Stimulated activated naive B cell treated with anti-CD40 and anti-IgM and Interleukin-4, amounts not matched to agents 10 μg/mL and 1 μg/mL and 100 μg/mL, for 72 hours (primary cell): ENCODE measurements around the gene SPATA16.
"Not testable (repeated sequence)": the region's sequence is repeated elsewhere in the genome, so short reads cannot be mapped to it uniquely, and the experiment has no call there.

Experiments
- ATAC-seq, 2 donors: fragments of 150-1000 bp; cut with Tn5 transposase; replicated peaks; 2 replicates each; pipeline ENCODE4 v1.10.0; 2021; ENCODE audit warnings: moderate library complexity in 1 of 2
- DNase-seq: peaks from one replicate; pipeline ENCODE4 v3.0.0; 2021
- H3K27ac Mint-ChIP-seq: one replicate; pipeline ENCODE4 v1.8.0; 2022; ENCODE audit warnings: mild to moderate bottlenecking, mixed read lengths
- H3K27me3 Mint-ChIP-seq, 2 donors: one replicate each; pipeline ENCODE4 v1.8.0; 2022; ENCODE audit warnings: mixed read lengths in 2 of 2
- H3K36me3 Mint-ChIP-seq, 2 donors: one replicate each; pipeline ENCODE4 v1.8.0; 2022; ENCODE audit warnings: mixed read lengths in 2 of 2, mild to moderate bottlenecking in 1 of 2
- H3K4me1 Mint-ChIP-seq, 2 donors: one replicate each; pipeline ENCODE4 v1.8.0; 2022; ENCODE audit warnings: mixed read lengths in 2 of 2, mild to moderate bottlenecking in 1 of 2
- H3K4me3 Mint-ChIP-seq, 2 donors: one replicate each; pipeline ENCODE4 v1.8.0; 2022; ENCODE audit warnings: mild to moderate bottlenecking in 2 of 2, mixed read lengths in 2 of 2, moderate library complexity in 1 of 2
- H3K9me3 Mint-ChIP-seq, 2 donors: one replicate each; pipeline ENCODE4 v1.8.0; 2022; ENCODE audit warnings: mixed read lengths in 2 of 2, mild to moderate bottlenecking in 1 of 2

SPATA16 gene

DNA sequence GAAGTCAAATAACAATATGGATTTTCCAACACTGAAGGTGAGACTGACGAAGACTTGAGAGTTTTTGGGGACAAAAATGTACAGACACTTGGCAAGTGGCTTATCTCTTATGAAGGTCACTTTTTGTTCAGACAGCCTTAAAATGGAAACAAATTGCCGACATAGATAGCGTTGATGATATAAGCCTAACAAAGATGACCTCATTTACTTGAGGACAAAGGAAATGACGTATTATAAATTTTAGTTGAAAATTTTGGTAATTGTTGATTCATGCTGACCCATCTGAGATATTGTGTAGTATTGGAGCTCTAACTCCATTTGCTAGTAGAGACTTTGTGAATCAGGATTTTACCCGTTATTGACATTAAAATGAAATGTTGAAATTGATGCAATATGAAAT is 168.3 kb downstream of the SPATA16 start:
- H3K4me1 Mint-ChIP-seq: no peaks in the 10 kb centered on the region
- H3K27ac Mint-ChIP-seq: no peak overlapping the region
- H3K27me3 Mint-ChIP-seq: no peaks in the 10 kb centered on the region
- no peak for ATAC-seq
- no peak for DNase-seq
- H3K4me3 Mint-ChIP-seq: no peak overlapping the region
- H3K9me3 Mint-ChIP-seq: peaks cover 0 to 4% of the 10 kb centered on the region in 2 donors
- H3K36me3 Mint-ChIP-seq: no peaks in the 10 kb centered on the region

DNA sequence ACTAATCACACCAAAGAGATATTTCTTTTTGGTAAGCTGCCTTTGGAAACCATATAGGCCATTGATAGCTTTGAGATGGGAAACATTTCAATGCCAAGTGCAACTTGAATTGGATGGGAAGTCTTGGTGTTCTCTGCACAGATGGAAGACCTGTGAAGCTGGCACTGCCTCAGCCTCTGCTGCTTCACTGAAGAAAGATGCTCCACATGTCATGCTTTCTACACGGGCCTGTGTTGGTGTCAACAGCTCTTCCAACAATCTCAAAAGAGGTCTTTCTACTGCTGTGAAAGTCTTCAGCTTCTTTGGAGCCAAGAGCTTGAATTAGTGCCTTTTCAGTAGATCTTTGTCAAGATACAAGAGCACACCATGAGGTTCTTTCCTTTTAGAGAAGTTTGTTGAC is 169.0 kb downstream of the SPATA16 start:
- DNase-seq (no peak), ATAC-seq (no peak)
- Mint-ChIP-seq H3K36me3 (no peaks in the 10 kb centered on the region), H3K27ac (no peak overlapping the region), H3K9me3 (peaks cover 0 to 4% of the 10 kb centered on the region in 2 donors), H3K27me3 (no peaks in the 10 kb centered on the region), H3K4me1 (no peaks in the 10 kb centered on the region), H3K4me3 (no peak overlapping the region)

DNA sequence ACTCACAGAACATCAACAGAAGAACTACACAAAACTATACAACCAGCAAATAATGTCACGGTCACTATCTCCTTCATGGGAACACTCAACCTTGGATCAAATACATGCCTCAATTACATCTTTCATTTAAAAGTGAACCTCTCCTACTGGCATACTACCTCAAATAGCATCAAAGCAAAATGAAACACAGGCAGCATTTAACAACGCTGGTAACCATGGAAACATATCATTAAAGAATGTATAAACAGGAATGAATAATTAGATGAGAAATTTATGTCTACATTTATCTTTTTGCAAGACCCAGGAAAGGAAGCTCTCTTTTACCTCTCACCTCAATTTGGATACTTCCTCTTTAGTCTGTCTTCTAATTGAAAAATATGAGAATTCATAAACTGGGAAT is 172.4 kb downstream of the SPATA16 start:
- ATAC-seq (no peak), DNase-seq (no peak)
- H3K36me3 Mint-ChIP-seq: no peaks in the 10 kb centered on the region
- no peaks in the 10 kb centered on the region for H3K9me3 Mint-ChIP-seq
- H3K4me3 Mint-ChIP-seq: no peak overlapping the region
- no peak overlapping the region for H3K27ac Mint-ChIP-seq
- H3K27me3 Mint-ChIP-seq: no peaks in the 10 kb centered on the region
- H3K4me1 Mint-ChIP-seq: no peaks in the 10 kb centered on the region

DNA sequence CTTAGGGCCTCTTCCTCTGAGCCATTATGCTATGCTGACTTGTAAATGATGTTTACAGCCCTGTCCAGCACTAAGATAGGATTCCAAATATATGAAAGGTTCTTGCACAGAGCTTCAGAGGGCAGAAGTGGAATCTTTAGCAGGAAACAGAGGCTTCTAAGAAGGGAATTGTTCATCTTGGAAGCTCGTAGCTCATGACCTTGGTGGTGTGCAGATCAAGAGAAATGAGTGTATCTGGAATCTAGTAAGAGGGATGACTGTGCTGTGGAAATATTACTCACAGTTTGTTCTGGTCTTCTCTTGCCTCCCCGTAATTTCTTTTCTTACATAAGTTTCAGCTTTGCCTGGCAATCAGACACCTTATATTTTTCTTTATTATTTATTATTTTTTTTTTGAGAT is 175.8 kb downstream of the SPATA16 start:
- no peak overlapping the region for H3K27ac Mint-ChIP-seq
- H3K4me3 Mint-ChIP-seq: no peak overlapping the region
- no peaks in the 10 kb centered on the region for H3K27me3 Mint-ChIP-seq

DNA sequence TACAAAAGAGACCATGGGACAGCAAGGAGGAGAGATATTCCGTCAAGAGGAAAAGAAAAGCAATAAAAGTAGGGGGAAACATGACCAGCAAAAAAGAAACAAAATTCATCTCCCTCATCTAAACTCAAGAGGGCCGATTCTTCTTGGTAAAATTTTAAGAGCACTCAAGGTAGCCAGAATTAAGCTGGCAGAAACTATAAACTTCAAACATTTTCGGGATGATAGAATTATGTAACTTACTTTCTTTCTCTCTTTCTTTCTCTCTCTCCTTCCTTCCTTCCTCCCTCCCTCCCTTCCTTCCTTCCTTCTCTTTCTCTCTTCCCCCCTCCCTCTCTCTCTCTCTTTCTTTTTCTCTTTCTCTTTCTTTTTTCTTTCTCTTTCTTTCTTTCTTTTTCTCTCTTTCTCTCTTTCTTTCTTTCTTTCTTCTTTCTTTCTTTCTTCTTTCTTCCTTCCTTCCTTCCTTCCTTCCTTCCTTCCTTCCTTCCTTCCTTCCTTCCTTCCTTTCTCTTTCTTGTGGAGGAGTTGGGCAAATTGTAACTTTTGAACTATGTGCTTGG is 180.3 kb downstream of the SPATA16 start:
- DNase-seq, H3K27ac Mint-ChIP-seq, H3K36me3 Mint-ChIP-seq, ATAC-seq, H3K4me3 Mint-ChIP-seq, H3K9me3 Mint-ChIP-seq, H3K4me1 Mint-ChIP-seq, H3K27me3 Mint-ChIP-seq: not testable (repeated sequence)

More for the DNA sequence above, 175.8 kb downstream of the SPATA16 start:
- Mint-ChIP-seq H3K9me3 (no peaks in the 10 kb centered on the region), H3K4me1 (no peaks in the 10 kb centered on the region), H3K36me3 (no peaks in the 10 kb centered on the region)
- DNase-seq (no peak), ATAC-seq (no peak)

DNA sequence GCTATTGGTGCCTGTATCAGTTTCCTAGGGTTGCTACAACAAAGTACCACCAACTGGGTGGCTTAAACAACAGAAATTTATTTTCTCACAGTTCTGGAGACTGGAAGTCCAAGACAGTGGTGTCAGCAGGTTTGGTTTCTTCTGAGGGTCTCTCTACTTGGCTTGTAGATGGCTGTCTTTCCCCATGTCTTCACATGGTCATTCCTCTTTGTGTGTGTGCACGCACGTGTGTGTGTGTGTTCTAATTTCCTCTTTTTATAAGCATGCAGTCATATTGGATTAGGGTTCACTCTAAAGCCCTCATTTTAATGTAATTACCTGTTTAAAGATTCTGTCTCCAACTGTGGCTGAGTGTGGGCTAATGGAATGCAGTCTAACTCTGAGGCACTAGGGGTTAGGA is 182.5 kb downstream of the SPATA16 start:
- H3K4me3 Mint-ChIP-seq: no peak overlapping the region
- no peaks in the 10 kb centered on the region for H3K27me3 Mint-ChIP-seq
- no peak overlapping the region for H3K27ac Mint-ChIP-seq

DNA sequence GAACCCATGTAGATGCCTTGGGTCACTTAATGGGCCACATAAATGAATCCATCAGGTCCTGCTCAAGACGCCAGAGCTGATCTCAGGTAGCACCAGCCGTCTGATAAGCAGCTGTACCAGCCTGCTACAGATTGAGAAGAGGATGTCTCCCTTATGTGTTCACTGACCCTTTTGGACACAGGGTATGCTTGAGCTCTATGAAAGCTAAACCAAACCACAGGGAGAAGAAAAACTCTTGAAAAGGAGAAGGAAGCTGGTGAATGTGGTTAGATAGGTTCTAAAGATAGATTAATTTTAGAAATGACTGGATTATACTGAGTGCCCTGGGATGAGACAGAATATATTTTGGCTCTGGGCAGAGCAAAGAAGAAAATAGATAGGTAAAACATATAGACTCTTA is 187.5 kb downstream of the SPATA16 start:
- ATAC-seq (peak; percentile 49 to 67), DNase-seq (no peak)
- Mint-ChIP-seq H3K36me3 (no peaks in the 10 kb centered on the region), H3K4me3 (no peak overlapping the region), H3K9me3 (peaks cover 5 to 8% of the 10 kb centered on the region in 2 donors), H3K27me3 (no peaks in the 10 kb centered on the region), H3K4me1 (peaks cover 0 to 10% of the 10 kb centered on the region in 2 donors), H3K27ac (no peak overlapping the region)

More for the DNA sequence above, 182.5 kb downstream of the SPATA16 start:
- no peak for ATAC-seq
- Mint-ChIP-seq H3K9me3 (peaks cover 5 to 6% of the 10 kb centered on the region in 2 donors), H3K4me1 (peaks cover 0 to 7% of the 10 kb centered on the region in 2 donors), H3K36me3 (no peaks in the 10 kb centered on the region)
- DNase-seq: no peak

DNA sequence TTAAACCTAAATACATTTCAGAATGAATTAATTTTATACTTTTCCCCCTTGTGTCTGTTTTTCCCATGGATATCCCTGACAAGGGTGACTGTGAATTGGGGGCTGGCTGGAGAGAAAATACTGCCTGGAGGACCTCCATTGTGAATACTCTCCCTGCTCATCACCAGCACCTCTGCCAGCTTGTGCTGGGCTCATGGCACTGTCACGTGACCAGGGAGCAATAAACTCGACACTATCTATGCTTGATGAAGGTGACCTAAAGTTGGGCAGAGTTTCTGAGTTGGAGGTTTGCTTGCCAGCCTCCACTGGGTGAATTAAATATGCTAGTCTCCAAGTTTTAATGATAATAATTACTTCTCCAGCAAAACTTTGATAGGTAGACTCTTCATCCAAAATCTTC is 189.5 kb downstream of the SPATA16 start:
- ATAC-seq: no peak
- H3K27me3 Mint-ChIP-seq: no peaks in the 10 kb centered on the region
- H3K4me3 Mint-ChIP-seq: no peak overlapping the region
- H3K9me3 Mint-ChIP-seq: peaks cover 6 to 17% of the 10 kb centered on the region in 2 donors
- no peak for DNase-seq
- no peaks in the 10 kb centered on the region for H3K36me3 Mint-ChIP-seq
- no peak overlapping the region for H3K27ac Mint-ChIP-seq
- H3K4me1 Mint-ChIP-seq: peaks cover 0 to 10% of the 10 kb centered on the region in 2 donors

DNA sequence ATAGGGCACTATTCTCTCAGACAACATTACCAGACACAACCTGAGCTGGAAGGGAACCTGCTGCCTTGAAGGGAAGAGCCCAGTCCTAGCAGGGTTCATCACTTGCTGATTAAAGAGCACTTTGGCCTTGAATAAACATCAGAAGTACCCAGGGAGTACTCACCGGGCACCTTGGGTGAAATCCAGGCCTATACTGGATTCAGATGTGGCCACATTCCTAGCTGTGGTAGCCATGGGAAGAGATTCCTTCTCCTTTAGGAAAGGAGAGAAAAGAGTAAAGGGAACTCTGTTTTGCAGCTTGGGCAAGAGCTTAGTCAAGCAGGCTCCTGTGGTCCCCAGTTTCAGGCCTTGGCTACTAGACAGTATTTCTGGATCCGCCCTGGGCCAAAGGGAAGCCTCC is 195.0 kb downstream of the SPATA16 start:
- Mint-ChIP-seq H3K9me3 (peaks cover 2 to 9% of the 10 kb centered on the region in 2 donors), H3K4me3 (no peak overlapping the region), H3K4me1 (no peaks in the 10 kb centered on the region), H3K27me3 (no peaks in the 10 kb centered on the region), H3K36me3 (no peaks in the 10 kb centered on the region), H3K27ac (no peak overlapping the region)
- DNase-seq: no peak
- no peak for ATAC-seq

DNA sequence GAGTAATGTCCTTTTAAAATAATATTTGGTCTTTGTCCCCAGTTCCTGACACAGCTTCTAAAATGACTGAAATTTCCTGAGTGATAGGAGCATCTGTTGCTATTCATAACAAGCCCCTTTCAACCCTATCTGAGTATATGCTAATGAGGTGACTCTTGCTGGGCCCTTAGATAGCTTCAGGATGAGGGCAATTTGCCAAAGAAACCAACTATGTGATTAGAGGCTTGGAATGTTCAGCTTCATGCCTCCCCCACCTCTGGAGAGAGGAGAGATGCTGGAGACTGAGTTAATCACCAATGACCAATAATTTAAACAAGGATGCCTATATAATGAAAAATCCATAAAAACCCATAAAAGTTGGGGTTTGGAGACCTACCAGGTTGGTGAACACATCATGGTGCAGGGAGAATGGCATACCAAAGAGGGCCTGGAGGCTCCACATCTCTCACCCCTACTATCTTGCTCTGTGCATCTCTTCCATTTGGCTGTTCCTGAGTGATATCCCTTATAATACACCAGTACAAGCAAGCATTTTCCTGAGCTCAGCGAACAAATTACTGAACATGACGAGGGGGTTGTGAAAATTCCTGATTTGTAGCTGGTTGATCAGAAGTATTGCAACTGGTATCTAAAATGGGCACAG is 201.3 kb downstream of the SPATA16 start:
- Mint-ChIP-seq H3K27me3 (no peaks in the 10 kb centered on the region), H3K36me3 (no peaks in the 10 kb centered on the region), H3K27ac (no peak overlapping the region), H3K4me3 (no peak overlapping the region), H3K9me3 (no peaks in the 10 kb centered on the region), H3K4me1 (no peaks in the 10 kb centered on the region)
- DNase-seq (no peak), ATAC-seq (no peak)

DNA sequence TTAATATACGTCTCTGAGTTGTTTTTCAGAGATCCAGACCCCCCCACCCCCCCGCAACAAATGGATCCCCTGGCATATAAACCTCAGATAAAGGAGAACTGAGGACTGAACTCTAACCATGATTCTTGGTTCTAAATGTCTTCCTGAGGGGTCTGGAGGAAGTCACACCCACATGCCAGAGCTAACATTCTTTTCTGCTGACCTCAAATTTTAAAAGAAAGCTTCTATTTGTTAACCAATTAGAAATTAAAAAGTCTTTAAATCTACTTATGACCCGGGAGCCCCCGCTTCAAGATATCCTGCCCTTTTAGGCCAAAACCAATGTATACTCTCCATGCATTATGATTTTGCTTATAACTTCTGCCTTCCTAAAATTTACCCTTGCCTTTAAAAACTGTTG is 202.2 kb downstream of the SPATA16 start:
- no peaks in the 10 kb centered on the region for H3K27me3 Mint-ChIP-seq
- H3K9me3 Mint-ChIP-seq: no peaks in the 10 kb centered on the region
- H3K36me3 Mint-ChIP-seq: no peaks in the 10 kb centered on the region
- ATAC-seq (no peak), DNase-seq (no peak)
- H3K4me3 Mint-ChIP-seq: no peak overlapping the region
- H3K4me1 Mint-ChIP-seq: no peaks in the 10 kb centered on the region
- H3K27ac Mint-ChIP-seq: no peak overlapping the region

DNA sequence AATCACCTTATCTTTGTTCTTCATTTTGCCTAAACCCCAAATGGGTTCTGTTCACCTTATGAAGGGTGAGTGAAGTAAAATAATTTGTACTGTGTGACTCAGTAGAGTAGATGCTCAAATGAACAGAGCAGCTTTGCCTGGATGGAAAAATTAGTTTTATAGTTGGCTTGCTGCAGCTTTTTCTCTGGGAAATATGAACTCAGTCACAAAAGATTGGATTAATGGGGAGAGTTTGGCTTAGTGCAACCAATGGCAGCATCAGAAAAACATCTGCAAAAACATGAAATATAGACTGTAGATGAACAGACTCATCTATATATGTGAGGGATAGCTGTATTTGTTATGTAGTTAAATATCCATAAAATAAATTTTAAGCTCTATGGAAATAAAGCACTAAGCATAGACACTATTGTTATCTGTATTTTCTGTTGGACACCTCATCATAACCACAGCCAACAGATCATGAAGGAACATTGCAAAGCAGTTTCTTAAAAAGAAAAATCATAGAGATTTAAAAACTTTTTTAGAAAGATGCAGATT is 209.2 kb downstream of the SPATA16 start:
- no peaks in the 10 kb centered on the region for H3K27me3 Mint-ChIP-seq
- ATAC-seq: no peak
- no peak overlapping the region for H3K4me3 Mint-ChIP-seq
- no peaks in the 10 kb centered on the region for H3K9me3 Mint-ChIP-seq
- no peak overlapping the region for H3K27ac Mint-ChIP-seq
- no peaks in the 10 kb centered on the region for H3K36me3 Mint-ChIP-seq
- no peak for DNase-seq
- H3K4me1 Mint-ChIP-seq: no peaks in the 10 kb centered on the region

DNA sequence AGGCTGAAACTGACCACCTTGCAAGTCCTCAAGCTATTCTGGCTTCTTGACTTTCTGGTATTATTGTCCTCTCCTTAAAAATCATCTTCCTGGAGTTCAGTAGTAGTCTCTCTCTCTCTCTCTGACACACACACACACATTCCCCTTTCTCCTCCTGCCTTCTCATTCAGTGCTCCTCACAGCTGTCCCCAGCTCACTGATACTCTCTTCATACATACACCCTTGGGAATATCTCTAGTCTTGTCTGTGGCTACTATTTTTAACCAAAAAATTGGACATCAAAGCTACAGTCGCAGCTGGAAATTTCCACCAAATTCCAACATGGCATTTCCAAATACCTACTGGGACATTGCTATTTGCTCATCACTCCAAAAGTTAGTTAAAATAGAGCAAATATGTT is 211.6 kb downstream of the SPATA16 start:
- H3K27me3 Mint-ChIP-seq: no peaks in the 10 kb centered on the region
- ATAC-seq: no peak
- no peaks in the 10 kb centered on the region for H3K4me1 Mint-ChIP-seq
- no peak overlapping the region for H3K4me3 Mint-ChIP-seq
- H3K36me3 Mint-ChIP-seq: no peaks in the 10 kb centered on the region
- H3K27ac Mint-ChIP-seq: no peak overlapping the region
- H3K9me3 Mint-ChIP-seq: no peaks in the 10 kb centered on the region
- DNase-seq: no peak

DNA sequence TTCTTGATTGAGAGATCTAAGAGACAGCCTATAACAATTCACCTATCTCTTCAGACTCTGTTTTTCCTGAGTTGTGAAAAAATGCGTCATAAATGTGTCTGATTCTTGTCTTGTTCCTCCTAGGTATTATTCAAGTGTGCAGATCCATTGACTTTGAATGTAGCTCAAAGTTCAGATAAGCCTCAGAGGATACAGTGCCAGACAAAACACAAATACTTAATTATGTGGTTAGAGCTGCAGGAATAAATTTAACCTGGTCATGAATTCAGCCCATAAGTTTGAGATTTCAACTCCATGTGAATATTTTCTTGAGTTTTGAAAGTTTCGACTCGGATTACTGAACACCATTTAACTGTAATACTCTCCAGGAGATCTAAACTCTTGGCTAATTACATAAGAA is 216.5 kb downstream of the SPATA16 start:
- no peaks in the 10 kb centered on the region for H3K36me3 Mint-ChIP-seq
- no peak overlapping the region for H3K4me3 Mint-ChIP-seq
- H3K4me1 Mint-ChIP-seq: no peaks in the 10 kb centered on the region
- H3K27ac Mint-ChIP-seq: no peak overlapping the region
- H3K9me3 Mint-ChIP-seq: no peaks in the 10 kb centered on the region
- DNase-seq (no peak), ATAC-seq (no peak)
- no peaks in the 10 kb centered on the region for H3K27me3 Mint-ChIP-seq

DNA sequence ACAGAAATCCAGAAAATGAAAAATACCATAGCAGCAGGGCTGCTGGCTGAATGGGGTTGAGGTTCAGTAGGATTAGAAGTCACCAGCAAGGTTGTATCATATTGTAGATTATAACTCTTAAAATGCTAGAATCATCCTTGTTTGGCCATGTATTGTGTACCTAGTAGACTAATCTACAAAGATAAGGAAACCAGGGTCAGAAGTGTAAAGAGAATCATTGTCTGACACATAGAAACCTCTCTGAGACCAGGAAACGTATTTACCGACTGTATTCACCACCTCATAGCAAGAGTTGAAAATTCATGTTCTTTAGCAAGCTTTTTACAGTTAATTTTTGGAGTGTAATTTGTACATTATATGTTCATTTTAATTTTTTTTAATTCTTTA is 221.7 kb downstream of the SPATA16 start:
- no peaks in the 10 kb centered on the region for H3K36me3 Mint-ChIP-seq
- no peaks in the 10 kb centered on the region for H3K4me1 Mint-ChIP-seq
- no peak overlapping the region for H3K27ac Mint-ChIP-seq
- DNase-seq (no peak), ATAC-seq (no peak)
- H3K9me3 Mint-ChIP-seq: no peaks in the 10 kb centered on the region
- no peaks in the 10 kb centered on the region for H3K27me3 Mint-ChIP-seq
- H3K4me3 Mint-ChIP-seq: no peak overlapping the region
